ENCODE results near the gene MRPL41.

Gene MRPL41

GRCh38 chr9:137574192-137574591 is 22.5 kb downstream of the MRPL41 start:
- no peak overlapping the region for H3K4me2 ChIP-seq (ENCODE audit: insufficient read depth, low read length, poor library complexity, severe bottlenecking)
- peaks cover 18% of the 10 kb centered on the region for H3K79me1 ChIP-seq (ENCODE audit: low read depth, low read length)
- peaks cover 6 to 8% of the 10 kb centered on the region in 2 donors for H3K4me1 ChIP-seq (ENCODE audit: control insufficient read depth in 2 of 2, insufficient read depth in 1 of 2, low read depth in 1 of 2, low read length in 2 of 2)
- peaks cover 39 to 61% of the 10 kb centered on the region in 2 donors for H3K36me3 ChIP-seq (replicated peaks in 1 of 2; ENCODE audit: control insufficient read depth in 2 of 2, insufficient read depth in 2 of 2, low read length in 2 of 2)
- H2BK120ac ChIP-seq (ENCODE audit: low read depth, low read length), result no peak overlapping the region
- no peak overlapping the region for H2BK5ac ChIP-seq (ENCODE audit: low read length)
- H2AK5ac ChIP-seq (ENCODE audit: low read depth, low read length), result no peak overlapping the region
- no peak overlapping the region for H3K14ac ChIP-seq (ENCODE audit: low read length)
- H3K9me3 ChIP-seq (replicated peaks in 1 of 2; ENCODE audit: control insufficient read depth in 2 of 2, insufficient read depth in 1 of 2, low read depth in 1 of 2, low read length in 2 of 2), result no peaks in the 10 kb centered on the region
- H2BK12ac ChIP-seq (ENCODE audit: low read length), result no peak overlapping the region
- H3K23ac ChIP-seq (ENCODE audit: low read depth, low read length, poor library complexity), result no peak overlapping the region
- H3K27me3 ChIP-seq (ENCODE audit: control insufficient read depth in 3 of 3, insufficient read depth in 3 of 3, low read depth in 1 of 3, low read length in 3 of 3), result no peaks in the 10 kb centered on the region
- H3K4me3 ChIP-seq (ENCODE audit: low read length in 2 of 2), result no peak overlapping the region
- H4K8ac ChIP-seq (ENCODE audit: low read depth, low read length), result no peak overlapping the region
- H3K9ac ChIP-seq (ENCODE audit: low read depth, low read length, poor library complexity), result no peak overlapping the region
- H2BK15ac ChIP-seq (ENCODE audit: low read length), result no peak overlapping the region
- no CpG with 5 or more reads among the region's 10 CpGs for WGBS, 2 donors (ENCODE audit: extremely low coverage in 2 of 2, insufficient read length in 2 of 2, insufficient replicate concordance in 1 of 2)
- H2AFZ ChIP-seq (ENCODE audit: low read length), result no peak overlapping the region
- H4K91ac ChIP-seq (ENCODE audit: low read depth, low read length, poor library complexity), result no peak overlapping the region
- DNase-seq (ENCODE audit: low spot score), result no peak
- H3K27ac ChIP-seq (replicated peaks; ENCODE audit: low read length), result no peak overlapping the region
- no peak overlapping the region for H3K4ac ChIP-seq (ENCODE audit: low read length)
- no peak overlapping the region for H3K18ac ChIP-seq (ENCODE audit: low read length)

GRCh38 chr9:137575364-137575715 is 23.7 kb downstream of the MRPL41 start:
- H3K18ac ChIP-seq (ENCODE audit: low read length), result no peak overlapping the region
- peaks cover 14% of the 10 kb centered on the region for H3K79me1 ChIP-seq (ENCODE audit: low read depth, low read length)
- H3K27me3 ChIP-seq (ENCODE audit: control insufficient read depth in 3 of 3, insufficient read depth in 3 of 3, low read depth in 1 of 3, low read length in 3 of 3), result no peaks in the 10 kb centered on the region
- H3K14ac ChIP-seq (ENCODE audit: low read length), result no peak overlapping the region
- H3K23ac ChIP-seq (ENCODE audit: low read depth, low read length, poor library complexity), result no peak overlapping the region
- no peak overlapping the region for H4K91ac ChIP-seq (ENCODE audit: low read depth, low read length, poor library complexity)
- no peak overlapping the region for H3K4me2 ChIP-seq (ENCODE audit: insufficient read depth, low read length, poor library complexity, severe bottlenecking)
- DNase-seq (ENCODE audit: low spot score), result no peak
- H3K9me3 ChIP-seq (replicated peaks in 1 of 2; ENCODE audit: control insufficient read depth in 2 of 2, insufficient read depth in 1 of 2, low read depth in 1 of 2, low read length in 2 of 2), result no peaks in the 10 kb centered on the region
- H3K9ac ChIP-seq (ENCODE audit: low read depth, low read length, poor library complexity), result no peak overlapping the region
- H2BK12ac ChIP-seq (ENCODE audit: low read length), result no peak overlapping the region
- no peak overlapping the region for H2AK5ac ChIP-seq (ENCODE audit: low read depth, low read length)
- no peak overlapping the region for H3K27ac ChIP-seq (replicated peaks; ENCODE audit: low read length)
- WGBS, 2 donors (ENCODE audit: extremely low coverage in 2 of 2, insufficient read length in 2 of 2, insufficient replicate concordance in 1 of 2), result no CpG with 5 or more reads among the region's 9 CpGs
- peaks cover 38 to 57% of the 10 kb centered on the region in 2 donors for H3K36me3 ChIP-seq (replicated peaks in 1 of 2; ENCODE audit: control insufficient read depth in 2 of 2, insufficient read depth in 2 of 2, low read length in 2 of 2)
- H2AFZ ChIP-seq (ENCODE audit: low read length), result no peak overlapping the region
- H4K8ac ChIP-seq (ENCODE audit: low read depth, low read length), result no peak overlapping the region
- no peak overlapping the region for H3K4me3 ChIP-seq (ENCODE audit: low read length in 2 of 2)
- H2BK15ac ChIP-seq (ENCODE audit: low read length), result no peak overlapping the region
- H3K4ac ChIP-seq (ENCODE audit: low read length), result no peak overlapping the region
- no peak overlapping the region for H2BK120ac ChIP-seq (ENCODE audit: low read depth, low read length)
- H2BK5ac ChIP-seq (ENCODE audit: low read length), result no peak overlapping the region
- peaks cover 6 to 8% of the 10 kb centered on the region in 2 donors for H3K4me1 ChIP-seq (ENCODE audit: control insufficient read depth in 2 of 2, insufficient read depth in 1 of 2, low read depth in 1 of 2, low read length in 2 of 2)

GRCh38 chr9:137575716-137576411 is 24.2 kb downstream of the MRPL41 start:
- H3K23ac ChIP-seq (ENCODE audit: low read depth, low read length, poor library complexity), result peak overlapping the region; percentile 37

GRCh38 chr9:137578518-137579258 is 27.0 kb downstream of the MRPL41 start, which contains the start of gene DPH7:
Gene DPH7 (minus strand): TSS chr9:137578925. CDS start chr9:137578777, 148 bp downstream.
- WGBS, 2 donors (ENCODE audit: extremely low coverage in 2 of 2, insufficient read length in 2 of 2, insufficient replicate concordance in 1 of 2), result no CpG with 5 or more reads among the region's 82 CpGs
- Histone ChIP-seq H2AFZ (ENCODE audit: low read length) (peak within 1 kb of the TSS; percentile 97), H3K4me2 (ENCODE audit: insufficient read depth, low read length, poor library complexity, severe bottlenecking) (peak within 1 kb of the TSS; percentile 67), H2BK12ac (ENCODE audit: low read length) (peak within 1 kb of the TSS; percentile 53), H3K9ac (ENCODE audit: low read depth, low read length, poor library complexity) (peak within 1 kb of the TSS; percentile 99), H3K14ac (ENCODE audit: low read length) (no peak within 1 kb of the TSS), H2BK5ac (ENCODE audit: low read length) (no peak within 1 kb of the TSS), H3K9me3 (replicated peaks in 1 of 2; ENCODE audit: control insufficient read depth in 2 of 2, insufficient read depth in 1 of 2, low read depth in 1 of 2, low read length in 2 of 2) (no peaks in the 10 kb centered on the region), H3K79me1 (ENCODE audit: low read depth, low read length) (peaks cover 6% of the 10 kb centered on the region), H3K27me3 (ENCODE audit: control insufficient read depth in 3 of 3, insufficient read depth in 3 of 3, low read depth in 1 of 3, low read length in 3 of 3) (no peaks in the 10 kb centered on the region), H2AK5ac (ENCODE audit: low read depth, low read length) (peak within 1 kb of the TSS; percentile 87), H3K27ac (replicated peaks; ENCODE audit: low read length) (peak within 1 kb of the TSS; percentile 70), H2BK120ac (ENCODE audit: low read depth, low read length) (no peak within 1 kb of the TSS), H3K4me1 (ENCODE audit: control insufficient read depth in 2 of 2, insufficient read depth in 1 of 2, low read depth in 1 of 2, low read length in 2 of 2) (peaks cover 6 to 8% of the 10 kb centered on the region in 2 donors), H4K8ac (ENCODE audit: low read depth, low read length) (no peak within 1 kb of the TSS), H3K23ac (ENCODE audit: low read depth, low read length, poor library complexity) (peak within 1 kb of the TSS; percentile 98), H4K91ac (ENCODE audit: low read depth, low read length, poor library complexity) (no peak within 1 kb of the TSS), H3K4me3 (ENCODE audit: low read length in 2 of 2) (peak within 1 kb of the TSS; percentile 100), H2BK15ac (ENCODE audit: low read length) (no peak within 1 kb of the TSS), H3K18ac (ENCODE audit: low read length) (peak within 1 kb of the TSS; percentile 98), H3K36me3 (replicated peaks in 1 of 2; ENCODE audit: control insufficient read depth in 2 of 2, insufficient read depth in 2 of 2, low read length in 2 of 2) (peaks cover 49 to 69% of the 10 kb centered on the region in 2 donors), H3K4ac (ENCODE audit: low read length) (no peak within 1 kb of the TSS)
- DNase-seq (ENCODE audit: low spot score), result peak; percentile 88

More at GRCh38 chr9:137575716-137576411, 24.2 kb downstream of the MRPL41 start:
- no peaks in the 10 kb centered on the region for H3K27me3 ChIP-seq (ENCODE audit: control insufficient read depth in 3 of 3, insufficient read depth in 3 of 3, low read depth in 1 of 3, low read length in 3 of 3)
- H3K4me1 ChIP-seq (ENCODE audit: control insufficient read depth in 2 of 2, insufficient read depth in 1 of 2, low read depth in 1 of 2, low read length in 2 of 2), result peaks cover 6 to 8% of the 10 kb centered on the region in 2 donors
- H2BK15ac ChIP-seq (ENCODE audit: low read length), result no peak overlapping the region
- peaks cover 38 to 57% of the 10 kb centered on the region in 2 donors for H3K36me3 ChIP-seq (replicated peaks in 1 of 2; ENCODE audit: control insufficient read depth in 2 of 2, insufficient read depth in 2 of 2, low read length in 2 of 2)
- H3K79me1 ChIP-seq (ENCODE audit: low read depth, low read length), result peaks cover 9% of the 10 kb centered on the region
- no peak overlapping the region for H3K14ac ChIP-seq (ENCODE audit: low read length)
- H4K8ac ChIP-seq (ENCODE audit: low read depth, low read length), result no peak overlapping the region
- H3K27ac ChIP-seq (replicated peaks; ENCODE audit: low read length), result no peak overlapping the region
- H2AFZ ChIP-seq (ENCODE audit: low read length), result no peak overlapping the region
- H4K91ac ChIP-seq (ENCODE audit: low read depth, low read length, poor library complexity), result no peak overlapping the region
- H3K4me2 ChIP-seq (ENCODE audit: insufficient read depth, low read length, poor library complexity, severe bottlenecking), result no peak overlapping the region
- no peak overlapping the region for H2BK12ac ChIP-seq (ENCODE audit: low read length)
- no peak overlapping the region for H3K9ac ChIP-seq (ENCODE audit: low read depth, low read length, poor library complexity)
- H2BK5ac ChIP-seq (ENCODE audit: low read length), result no peak overlapping the region
- no peak overlapping the region for H2AK5ac ChIP-seq (ENCODE audit: low read depth, low read length)
- no peak overlapping the region for H3K18ac ChIP-seq (ENCODE audit: low read length)
- DNase-seq (ENCODE audit: low spot score), result no peak
- no peak overlapping the region for H3K4me3 ChIP-seq (ENCODE audit: low read length in 2 of 2)
- no peaks in the 10 kb centered on the region for H3K9me3 ChIP-seq (replicated peaks in 1 of 2; ENCODE audit: control insufficient read depth in 2 of 2, insufficient read depth in 1 of 2, low read depth in 1 of 2, low read length in 2 of 2)
- H3K4ac ChIP-seq (ENCODE audit: low read length), result no peak overlapping the region
- no CpG with 5 or more reads among the region's 12 CpGs for WGBS, 2 donors (ENCODE audit: extremely low coverage in 2 of 2, insufficient read length in 2 of 2, insufficient replicate concordance in 1 of 2)
- H2BK120ac ChIP-seq (ENCODE audit: low read depth, low read length), result no peak overlapping the region
